ENCODE measurements around the gene ARSI.
A peak's percentile ranks its signal among the peaks of the same experiment; 100 is the strongest.

The ARSI gene

DNA sequence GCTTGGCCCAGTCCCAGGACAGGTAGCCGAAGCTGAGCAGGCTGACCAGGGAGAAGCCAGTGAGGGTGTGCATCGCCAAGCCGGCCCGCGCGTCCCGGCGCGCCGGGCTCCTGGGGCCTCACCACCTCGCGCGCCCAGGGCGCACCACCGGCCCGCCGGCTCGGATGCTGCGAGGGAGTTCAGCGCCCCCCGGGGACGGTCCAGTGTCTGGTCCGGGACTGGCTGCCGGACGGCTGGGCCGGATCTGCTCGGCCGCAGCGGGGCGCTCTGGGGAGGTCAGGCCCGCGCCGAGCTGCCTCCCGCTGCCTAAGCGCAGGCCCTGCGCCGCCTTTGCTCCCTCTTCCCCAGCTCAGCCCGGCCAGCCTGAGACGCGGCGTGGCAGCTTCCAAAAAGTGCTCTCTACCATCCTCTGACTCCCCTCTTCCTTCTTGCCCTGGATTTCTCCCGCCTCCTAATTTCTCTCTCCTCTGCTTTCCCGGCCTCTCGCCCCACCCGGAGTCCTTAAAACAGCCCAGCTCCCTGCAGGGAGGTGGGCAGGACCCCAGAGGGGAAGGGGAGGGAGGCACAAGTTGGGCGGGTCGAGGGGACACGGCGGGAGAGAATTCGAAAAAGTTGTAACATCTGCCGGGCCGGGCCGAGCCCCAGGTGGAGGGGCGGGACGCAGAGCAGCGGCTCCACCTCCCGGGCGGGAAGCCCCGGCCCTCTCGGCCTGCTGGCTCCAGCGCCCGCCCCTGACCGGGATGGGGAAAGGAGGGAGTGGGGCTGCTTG lies at the start of gene ARSI:
Gene ARSI (minus strand): TSS at position 605 of the 769 bp plus-strand sequence. CDS start 532 bp downstream, at position 73.
- no peak for DNase-seq

DNA sequence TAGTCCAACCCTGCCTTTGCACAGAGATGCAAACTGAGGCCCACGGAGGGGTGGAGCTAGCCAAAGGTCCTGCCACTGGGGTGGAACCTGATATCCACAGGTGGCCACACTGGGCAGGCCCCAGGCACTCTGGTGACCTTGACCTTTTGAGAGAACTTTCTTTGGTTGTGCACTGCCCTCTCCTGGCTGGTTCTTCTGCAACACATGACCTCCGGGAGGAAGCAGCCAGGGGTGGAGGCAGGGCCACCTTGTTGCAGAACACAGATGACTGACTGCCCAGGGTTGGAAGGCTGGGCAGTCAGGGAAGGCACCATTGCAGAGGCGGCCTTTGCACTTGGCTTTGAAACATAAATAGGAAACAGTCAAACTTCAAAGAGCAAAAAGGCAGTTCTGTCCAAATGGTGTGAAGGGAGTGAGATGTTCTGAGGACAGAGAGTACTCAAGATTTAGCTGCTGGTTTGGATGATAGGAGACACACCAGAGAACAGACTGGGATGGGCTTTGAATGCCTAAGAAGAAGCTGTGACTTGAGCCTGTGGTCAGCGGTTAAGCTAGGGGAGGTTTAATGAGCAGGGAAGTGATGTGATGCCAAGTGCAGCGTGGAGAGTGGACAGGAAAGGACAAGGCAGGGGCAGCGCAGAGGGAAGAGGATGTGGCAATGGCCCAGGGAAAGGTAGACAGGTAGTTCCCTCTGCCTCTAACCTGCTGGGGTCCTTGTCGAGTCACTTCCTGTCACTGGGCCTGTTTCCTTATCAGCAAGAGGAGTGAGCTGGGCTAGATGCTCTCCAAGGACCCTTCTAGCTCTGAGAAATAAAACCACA lies 48.0 kb upstream of the ARSI start:
- DNase-seq = peak; percentile 21

DNA sequence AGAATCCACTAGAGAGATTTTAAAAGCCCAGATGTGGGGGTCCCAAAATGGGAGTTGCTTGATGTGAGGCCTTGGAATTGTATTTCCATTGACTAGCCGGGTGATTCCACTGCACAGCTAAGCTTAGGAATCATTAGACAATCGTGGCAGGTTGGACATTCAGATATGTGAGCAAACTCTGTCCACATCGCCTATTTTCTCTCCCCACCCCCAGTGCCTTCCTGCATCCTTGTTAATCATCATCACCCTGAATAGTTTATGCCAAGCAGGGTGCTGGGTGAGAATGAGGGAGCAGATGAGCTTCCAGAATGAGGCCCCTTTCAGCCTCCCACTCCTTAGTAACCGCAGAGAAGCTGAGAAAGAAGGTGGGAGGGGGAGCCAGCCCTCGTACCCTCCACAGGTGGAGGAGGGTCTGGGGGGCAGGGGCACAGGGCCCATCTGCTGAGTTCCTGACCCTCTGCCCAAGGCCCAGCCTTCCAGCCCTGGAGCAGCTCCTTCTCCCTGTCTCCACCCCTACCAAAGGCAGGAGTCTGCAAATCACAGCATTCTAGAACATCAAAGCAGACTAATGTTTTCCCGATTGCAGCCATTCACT lies 47.1 kb upstream of the ARSI start:
- no peak for DNase-seq

DNA sequence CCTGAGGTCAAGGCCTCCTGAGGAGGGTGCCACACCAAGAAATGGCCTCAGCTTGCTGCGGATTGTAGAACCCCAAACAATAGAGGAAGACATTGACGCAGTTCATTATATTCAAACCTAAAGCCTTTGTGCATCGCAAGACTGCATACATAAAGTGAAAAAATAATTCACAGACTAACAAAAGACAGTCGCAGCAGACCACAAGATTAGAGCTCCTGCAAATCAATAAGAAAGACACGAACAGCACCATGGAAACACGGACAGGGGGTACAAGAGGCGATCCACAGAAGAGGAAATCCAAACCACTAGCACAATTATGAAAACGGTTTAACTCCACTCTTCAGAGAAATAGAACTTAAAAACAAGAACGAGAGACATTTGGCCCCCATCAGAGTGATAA lies 44.7 kb upstream of the ARSI start:
- DNase-seq = no peak

DNA sequence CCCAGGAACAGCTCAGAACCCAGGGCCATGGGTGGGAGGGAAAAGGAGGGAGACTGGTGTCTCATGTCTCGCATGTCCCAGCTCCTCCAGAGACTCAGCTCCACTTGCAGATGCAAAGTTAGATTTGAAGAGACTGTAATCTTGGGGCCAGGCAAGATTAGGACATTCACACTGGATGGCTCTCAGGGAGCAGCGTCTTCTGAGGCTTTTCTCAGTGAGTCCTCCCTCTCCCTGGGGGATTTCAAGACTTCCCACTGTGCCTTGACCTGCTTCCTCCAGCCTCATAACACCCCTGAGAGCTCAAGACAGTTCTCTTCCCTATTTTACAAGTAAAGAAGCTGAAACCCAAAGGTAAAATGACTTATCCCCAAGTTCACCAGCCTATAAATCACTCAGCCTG lies 44.3 kb upstream of the ARSI start:
- no peak for DNase-seq

DNA sequence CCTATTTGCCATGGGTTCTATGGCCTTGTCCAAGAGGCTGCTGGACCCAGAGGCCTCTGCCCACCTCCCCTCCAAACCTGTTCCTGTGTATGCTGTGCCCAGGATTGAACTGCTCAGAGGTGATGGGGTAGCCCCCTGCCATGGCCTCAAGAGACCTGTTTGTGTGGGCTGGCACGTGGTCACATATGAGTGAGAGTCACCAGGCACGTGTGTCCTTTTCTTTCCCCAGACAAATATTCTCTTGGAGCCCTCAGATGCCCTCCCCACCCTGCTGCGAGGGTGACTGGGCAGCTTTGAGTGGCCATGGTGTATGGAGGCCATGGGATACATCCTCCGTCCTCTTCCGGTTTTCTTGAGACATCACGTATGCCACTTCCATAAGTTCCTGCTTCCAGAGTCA lies 43.9 kb upstream of the ARSI start:
- DNase-seq = no peak

DNA sequence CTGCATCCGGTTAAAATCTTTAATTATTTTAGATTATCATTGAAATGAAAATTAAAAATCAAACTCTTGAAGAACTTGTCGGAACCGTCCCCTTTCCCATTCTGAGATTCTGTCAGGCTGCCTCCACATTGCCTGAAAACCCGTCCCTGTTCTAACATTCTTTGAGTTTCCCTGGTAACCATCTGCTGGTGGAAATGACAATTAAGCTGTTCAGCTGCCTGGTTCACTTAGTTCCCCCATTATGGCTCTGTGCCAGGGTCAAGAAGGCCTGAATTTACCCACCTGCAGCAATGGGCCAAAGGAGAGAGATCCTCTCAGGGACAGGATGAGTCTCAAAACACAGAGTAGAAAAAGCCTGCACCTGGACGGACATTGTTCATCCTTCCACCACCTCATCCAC lies 43.0 kb upstream of the ARSI start:
- DNase-seq = no peak

DNA sequence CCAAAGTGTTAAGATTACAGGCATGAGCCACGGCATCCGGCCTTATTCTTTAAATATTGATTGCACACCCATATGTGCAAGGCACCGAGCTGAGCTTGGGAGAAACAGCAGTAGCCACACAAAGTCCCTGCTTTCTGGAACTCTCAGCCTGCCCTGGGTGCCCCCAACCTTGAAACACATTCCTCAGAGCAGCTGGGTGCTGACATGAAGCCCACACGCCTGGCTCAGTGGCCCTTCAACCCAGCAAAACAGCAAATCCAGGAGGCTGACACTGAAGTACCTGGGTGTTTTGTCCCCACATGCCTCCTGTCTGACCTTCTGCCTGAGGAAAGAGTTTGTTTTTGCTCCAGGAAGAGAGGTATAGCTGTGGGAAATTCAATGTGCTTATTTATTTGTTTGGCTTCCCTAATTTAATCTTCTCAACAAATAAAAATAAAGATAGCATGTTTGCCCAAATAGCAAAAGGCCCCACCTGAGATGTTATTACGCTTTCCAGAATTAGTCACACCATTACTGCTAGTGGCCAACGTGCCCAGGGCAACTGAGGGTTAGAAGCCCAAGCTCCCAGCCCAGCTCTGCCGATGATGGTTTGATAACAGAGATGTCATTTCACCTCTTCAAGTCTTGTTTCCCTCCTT lies 41.4 kb upstream of the ARSI start:
- DNase-seq = no peak

DNA sequence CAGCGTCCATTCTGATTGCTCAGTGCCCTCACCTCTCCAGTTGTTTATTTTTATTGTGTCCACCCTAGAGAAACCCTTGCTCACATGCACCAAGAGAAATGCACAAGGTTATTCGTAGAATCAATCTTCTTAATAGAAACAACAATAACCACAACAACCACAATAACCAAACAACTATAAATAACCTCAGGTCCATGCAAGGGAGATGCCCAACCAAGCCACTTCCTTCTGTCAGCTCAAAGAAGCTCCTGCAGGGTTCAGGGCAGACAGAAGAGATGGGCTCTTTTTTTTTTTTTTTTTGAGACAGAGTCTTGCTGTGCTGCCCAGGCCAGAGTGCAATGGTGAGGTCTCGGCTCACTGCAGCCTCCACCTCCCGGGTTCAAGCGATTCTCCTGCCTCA lies 39.9 kb upstream of the ARSI start:
- DNase-seq = no peak

DNA sequence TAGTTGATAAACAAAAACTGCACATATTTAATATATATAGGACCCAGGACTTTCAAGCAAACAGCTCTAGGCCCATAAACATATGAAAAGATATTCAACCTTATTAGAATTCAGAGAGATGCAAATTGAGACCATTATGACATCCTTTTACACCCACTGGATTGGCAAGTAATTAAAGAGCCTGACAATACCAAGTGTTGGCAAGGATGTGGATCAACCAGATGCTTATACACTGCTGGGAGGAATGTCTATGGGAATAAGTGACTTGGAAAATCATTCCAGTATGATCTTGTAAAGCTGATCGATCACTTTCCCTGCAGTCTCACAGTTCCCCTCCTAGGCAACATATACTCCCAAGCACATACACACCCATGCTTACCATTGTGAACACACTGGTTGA lies 39.3 kb upstream of the ARSI start:
- DNase-seq = no peak

DNA sequence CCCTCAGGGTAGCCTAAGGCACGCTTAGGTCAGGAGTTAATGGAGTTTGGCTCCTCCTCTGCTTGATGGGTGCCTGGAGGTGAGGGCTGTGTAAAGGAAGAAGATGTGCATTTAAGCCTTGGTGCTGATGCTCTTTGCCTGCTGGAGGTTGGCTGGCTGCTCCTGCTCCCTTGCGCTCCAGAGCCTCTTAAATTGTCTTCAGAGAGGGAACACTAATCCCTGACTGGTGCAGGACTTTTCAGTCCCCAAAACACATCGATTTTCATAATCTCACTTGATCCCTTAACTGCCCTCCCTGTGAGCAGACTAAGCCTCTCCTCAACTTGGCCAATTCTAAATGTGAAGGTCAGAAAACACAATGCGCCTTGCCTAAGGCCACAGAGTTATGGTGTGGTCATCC lies 38.6 kb upstream of the ARSI start:
- DNase-seq = no peak

DNA sequence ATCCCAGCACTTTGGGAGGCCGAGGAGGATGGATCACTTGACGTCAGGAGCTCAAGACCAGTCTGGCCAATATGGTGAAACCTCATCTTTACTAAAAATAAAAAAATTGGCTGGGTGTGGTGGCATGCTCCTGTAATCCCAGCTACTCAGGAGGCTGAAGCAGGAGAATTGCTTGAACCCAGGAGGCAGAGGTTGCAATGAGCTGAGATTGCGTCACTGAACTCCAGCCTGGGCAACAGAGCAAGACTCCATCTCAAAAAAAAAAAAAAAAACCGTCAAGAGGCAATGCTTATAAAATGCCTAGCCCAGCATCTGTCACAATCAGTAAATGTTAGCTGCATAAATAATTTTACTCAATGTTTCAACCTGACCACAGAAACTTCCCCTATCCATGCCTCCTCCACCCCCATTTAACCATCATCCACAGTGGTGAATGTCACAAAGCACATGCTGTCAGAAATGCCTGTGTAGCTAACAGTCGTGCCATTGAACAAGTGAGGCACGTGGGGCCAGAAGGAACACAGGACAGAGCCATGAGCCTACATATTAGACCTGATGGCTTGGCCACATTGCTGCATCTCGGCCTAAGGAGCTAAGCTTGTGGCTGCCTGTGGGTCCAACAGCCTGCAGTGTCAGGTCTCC lies 38.0 kb upstream of the ARSI start:
- no peak for DNase-seq

DNA sequence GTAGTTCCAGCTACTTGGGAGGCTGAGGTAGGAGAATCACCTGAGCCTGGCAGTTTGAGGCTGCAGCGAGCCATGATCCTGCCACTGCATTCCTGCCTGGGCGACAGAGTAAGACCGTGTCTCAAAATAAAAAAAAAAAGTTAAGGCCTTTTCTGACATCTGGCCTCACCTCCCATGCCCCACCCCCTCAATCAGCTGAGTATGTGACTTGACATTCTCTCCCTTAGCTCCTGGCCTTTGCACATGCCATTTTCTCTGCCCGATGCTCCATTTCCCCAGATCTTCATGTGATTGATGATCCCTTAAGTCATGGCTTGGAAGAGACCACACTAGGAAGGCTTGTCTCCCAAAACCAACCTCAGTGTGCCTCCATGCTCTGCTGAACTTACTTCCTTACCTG lies 37.1 kb upstream of the ARSI start:
- no peak for DNase-seq

DNA sequence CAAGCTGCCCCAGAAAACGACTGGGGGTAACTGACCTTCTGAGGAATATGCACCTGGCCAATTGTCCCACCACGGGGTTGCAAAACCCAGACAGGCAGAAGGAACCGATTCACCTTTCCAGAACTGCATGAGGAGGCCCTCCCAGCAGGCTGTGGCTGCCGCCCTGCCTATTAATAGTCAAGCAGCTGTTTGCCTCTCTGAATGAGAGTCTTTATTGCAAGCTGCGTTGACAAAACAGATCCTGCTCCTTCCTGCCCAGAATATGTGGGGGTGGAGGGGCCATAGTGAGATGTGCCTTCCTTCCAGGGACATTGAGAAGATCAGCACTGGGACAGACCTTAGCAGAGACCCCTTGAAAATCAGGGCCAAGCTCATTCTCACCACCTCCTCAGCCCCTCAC lies 36.5 kb upstream of the ARSI start:
- no peak for DNase-seq

DNA sequence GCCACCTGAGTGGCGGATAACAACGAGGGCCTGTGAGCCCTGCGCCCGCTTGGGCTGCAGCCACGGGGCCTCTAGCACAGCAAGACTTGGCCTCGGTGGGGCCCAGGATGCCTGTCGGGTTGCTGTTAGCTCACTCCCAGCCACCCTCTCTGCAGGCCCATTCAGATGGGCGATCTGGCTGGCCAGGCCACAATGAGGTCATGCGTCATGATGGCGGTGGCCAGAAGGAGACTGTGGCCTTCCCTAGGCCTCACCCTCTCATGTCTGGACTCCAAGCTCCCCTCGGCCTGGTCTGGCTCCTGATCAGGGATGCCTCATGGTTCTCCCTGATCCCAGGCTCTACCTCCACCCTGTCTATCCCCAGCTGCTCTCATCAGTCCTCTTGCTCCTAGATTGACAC lies 35.8 kb upstream of the ARSI start:
- no peak for DNase-seq

DNA sequence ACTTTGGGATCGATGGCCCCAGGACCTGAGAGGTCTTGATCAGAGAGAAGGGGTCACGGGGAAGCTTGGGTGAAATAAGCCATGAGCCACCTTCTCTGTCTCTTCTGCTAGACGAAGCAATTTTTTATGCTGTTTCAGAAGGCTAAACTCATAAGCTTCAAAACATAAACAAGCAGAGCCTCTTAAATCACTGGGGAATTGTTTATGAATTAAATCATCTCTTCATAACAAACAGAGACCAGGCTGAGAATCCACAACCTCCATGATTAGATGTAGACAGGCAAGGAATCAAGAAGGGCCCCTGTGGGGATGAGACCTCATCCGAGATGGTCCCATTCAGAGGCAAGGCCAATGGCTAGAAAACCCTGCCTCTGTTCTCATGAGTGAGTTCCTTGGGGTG lies 33.1 kb upstream of the ARSI start:
- DNase-seq = no peak

DNA sequence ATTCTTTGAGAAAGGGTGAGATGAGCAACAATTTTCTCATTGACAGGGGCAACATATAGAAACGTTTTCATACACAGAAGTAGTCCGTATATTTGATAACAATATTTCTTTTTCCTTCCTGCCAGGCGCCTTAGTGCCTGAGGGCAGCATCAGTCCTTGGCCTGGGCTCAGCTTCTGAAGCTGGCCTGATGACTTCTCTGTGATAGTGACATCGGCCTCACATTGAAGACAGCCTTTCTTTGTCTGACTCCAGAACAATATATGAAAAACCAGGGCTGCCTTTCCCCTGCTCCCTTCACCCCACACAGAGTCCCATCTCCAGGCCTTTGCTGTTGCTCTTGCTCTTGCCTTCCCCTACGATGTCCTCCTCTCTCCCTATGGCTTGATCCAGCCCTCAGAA lies 30.7 kb upstream of the ARSI start:
- no peak for DNase-seq

DNA sequence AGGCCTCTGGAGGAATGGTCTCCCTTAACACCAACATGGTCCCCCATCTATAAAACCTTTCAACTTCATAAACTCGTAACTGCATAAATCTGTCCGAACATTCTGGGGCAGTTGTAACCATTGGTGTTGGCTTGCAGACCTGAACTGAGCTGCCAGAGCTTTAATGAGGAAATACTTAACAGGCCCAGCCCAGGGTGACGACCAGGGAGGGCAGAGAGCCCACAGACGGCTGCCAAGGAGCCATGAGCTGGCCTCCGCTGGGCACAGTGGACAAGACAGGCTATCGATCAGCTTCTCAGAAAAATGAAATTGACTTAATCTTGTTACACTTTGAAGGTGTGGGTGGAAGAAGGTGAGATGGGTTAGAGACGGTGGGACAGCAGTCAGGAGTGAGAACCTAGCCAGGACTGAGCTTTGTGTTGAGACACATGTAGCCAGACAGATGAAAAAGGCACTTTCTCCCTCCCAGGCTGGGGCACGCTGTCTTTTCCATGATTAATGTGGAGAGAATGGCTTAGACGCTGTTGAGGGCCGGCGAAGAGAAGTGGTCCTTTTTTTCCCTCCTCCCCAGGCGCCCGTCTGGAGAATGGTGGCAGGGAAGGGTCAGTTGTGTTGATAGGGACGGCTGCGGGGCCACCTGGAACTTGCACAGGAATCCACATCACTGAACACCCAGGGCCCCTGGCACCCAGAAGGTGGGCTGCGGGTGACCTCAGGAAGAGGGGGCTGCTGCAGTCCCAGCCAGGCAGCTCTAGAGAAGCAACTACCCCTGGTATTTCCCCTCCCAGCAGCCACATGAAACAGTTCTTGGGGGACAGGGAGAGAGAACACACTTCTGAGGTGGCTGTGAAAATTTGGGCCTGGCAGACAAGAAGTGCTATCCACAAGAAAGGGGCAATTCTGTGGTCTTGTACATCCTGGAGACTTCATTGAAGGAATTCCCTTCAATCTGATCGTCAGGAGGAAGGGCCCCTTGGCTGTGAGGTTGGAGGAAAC lies 27.5 kb upstream of the ARSI start:
- DNase-seq = no peak

DNA sequence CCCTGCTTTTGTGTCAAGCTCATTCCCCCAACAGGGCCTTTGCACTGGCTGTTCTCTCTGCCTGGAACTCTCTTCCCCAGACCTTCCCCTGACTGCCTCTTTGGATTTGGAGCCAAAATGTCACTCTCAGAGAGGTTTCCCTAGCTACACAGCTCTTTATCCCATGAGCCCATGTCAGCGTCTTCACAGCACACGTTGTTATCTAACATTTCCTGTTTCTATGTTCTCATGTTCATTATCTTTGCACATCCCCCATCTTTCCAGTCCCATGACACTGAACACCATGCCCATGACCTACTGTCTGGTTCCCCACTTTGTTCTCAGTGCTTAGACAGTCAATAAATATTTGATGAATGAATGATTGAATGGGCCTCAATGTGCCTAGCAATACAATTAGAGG lies 26.3 kb upstream of the ARSI start:
- DNase-seq = no peak

DNA sequence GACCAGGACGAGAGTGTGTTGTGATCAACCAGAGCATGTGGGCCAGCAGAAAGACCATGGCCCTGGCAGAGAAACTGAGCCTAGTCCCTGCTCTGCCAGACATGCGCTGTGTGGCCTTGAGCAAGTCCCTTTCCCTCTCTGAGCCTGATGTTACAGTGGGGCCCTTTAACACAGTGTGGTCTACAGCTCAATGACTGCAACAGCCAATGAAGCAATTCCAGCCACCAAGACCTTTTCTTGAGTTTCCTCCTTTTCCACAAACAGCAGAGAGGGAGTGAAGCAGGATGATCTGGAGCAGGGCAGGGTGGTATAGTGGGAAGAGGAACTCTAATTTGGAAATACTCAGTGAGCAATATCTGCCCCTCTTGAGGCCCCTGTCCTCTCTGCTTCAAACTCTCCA lies 25.8 kb upstream of the ARSI start:
- DNase-seq = no peak

DNA sequence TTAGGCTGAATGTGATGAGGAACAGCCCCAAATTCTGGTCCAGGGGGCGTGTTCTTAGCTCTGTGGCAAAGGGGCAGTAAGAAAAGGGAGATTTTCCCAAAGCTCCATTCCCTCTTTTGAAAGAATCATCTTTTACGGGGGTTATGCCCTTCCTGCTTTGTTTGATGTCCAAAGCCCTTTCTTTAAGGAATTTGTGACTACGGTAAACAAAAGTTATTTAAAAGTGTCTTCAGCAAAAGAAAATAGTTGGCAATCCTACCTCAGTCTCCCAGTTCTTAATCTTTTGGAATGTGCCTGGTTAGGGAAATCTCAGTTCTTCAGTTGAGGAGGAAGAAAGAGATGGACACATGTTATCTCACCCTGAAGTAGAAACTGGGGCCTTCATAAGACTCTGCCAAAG lies 24.4 kb upstream of the ARSI start:
- DNase-seq = no peak

DNA sequence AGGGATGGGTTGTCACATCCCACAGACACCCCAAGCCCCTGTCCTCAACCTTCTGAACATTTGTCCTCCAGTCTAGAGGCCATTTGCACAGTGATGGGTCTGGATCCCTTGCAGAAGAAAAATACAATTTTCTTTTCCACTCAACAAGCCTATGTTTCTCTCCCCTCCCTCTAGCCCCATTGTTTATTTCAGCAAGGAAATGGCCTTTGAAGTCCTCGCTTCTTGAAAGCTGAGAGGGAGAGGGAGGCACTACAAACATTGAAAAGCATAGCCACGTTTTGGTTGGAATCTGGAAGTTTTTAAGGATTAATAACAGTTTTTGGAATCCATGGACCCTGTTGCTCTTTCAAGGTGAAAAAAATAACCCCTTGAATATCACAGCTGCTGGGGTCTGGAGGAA lies 24.0 kb upstream of the ARSI start:
- no peak for DNase-seq

All from NCI-H510A treated with DMSO at 0.1 percent for 48 hours (cell line).